Measurements from ENCODE around the gene RBM17.
"Not testable (repeated sequence)": the region's sequence is repeated elsewhere in the genome, so short reads cannot be mapped to it uniquely, and the experiment has no call there.

RBM17 gene

DNA sequence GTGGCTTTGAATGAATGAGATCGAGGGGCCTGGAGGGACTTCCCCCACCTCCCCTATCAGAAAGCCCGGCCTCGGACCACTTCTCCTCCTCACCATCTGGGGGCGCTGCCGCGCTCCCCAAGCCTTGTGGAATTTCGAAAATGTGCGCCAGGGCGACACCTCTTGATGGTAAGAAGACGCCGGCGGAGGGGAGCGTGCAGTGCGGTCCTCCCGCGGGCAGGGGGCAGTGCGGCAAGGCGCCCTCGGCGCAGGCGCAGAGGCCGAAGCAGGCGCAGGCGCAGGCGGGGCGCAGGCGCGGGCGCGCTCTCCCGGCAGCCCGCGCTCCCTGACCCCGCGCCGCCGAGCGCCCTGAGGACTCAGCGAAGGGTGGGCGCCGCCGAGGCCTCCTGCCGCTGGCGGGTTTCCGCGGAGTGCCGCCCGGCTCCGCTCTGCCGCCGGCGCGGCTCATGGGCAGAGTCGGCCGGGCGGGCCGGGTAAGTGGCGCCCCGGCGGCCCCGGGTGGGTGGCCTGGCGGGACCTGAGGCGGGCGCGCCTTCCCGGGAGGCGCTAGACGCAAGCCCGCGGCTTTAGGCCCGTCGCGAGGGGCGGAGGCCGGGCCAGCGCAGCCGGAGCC is at the start of gene RBM17:
Gene RBM17 (plus strand): TSS at position 314 of the 613 bp plus-strand sequence. CDS start 8,032 bp downstream, outside the sequence.
- peak; percentile 96 for DNase-seq (ENCODE audit: low spot score)

DNA sequence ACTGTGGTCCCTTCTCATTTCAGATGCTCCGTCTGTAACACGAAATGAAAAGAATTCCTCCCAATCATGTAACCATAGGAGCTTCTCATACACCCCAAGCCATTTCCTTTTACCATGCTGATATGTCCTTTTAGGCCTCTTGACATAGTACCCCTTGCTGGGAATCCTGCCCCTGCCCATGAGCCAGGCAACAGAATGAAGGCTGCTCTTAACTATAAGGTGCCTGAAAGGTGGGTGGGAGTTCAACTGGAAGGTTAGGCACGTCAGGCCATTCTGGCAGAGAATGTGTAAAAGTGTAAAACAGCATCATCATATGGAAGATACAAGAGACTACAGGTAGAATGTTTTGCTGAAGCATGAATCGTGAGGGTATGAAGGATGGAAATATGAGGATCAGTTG is 49.1 kb upstream of the RBM17 start:
- no peak for DNase-seq (ENCODE audit: low spot score)

GRCh38 chr10:6040205-6040604 is 48.6 kb upstream of the RBM17 start:
- no peak for DNase-seq (ENCODE audit: low spot score)

GRCh38 chr10:6043377-6043776 is 45.5 kb upstream of the RBM17 start:
- DNase-seq (ENCODE audit: low spot score) = not testable (repeated sequence)

- no peak for DNase-seq (ENCODE audit: low spot score)
Measured at GRCh38 chr10:6044060-6044459, 44.8 kb upstream of the RBM17 start.

- no peak for DNase-seq (ENCODE audit: low spot score)
Measured at GRCh38 chr10:6044751-6045313, 44.0 kb upstream of the RBM17 start.

DNA sequence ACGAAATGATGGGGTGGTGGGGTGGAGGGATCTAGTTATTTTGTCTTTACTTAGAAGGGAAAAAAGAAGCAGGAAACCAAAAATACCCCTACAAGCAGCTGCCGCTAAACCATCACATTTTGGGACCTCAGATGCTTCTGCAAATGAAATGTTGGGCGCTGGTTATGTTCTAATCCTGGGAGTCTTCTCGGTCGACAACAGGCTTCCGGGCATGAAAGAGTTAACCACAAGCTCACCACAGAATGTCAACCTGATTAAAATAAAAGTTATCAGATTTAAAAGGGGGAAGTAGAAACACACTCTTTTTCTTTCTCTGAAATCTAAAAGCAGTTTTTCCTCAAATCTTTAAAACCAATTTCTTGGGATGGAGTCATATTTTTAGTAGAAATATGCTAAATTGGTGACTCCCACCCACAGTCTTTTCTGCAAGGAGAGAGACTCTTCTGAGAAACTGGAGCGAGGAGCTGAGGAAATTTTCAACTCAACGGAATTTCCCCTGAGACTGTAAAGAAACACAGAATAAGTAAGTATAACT is 43.5 kb upstream of the RBM17 start:
- DNase-seq (ENCODE audit: low spot score) = no peak

- no peak for DNase-seq (ENCODE audit: low spot score)
Measured at GRCh38 chr10:6045878-6046772, 42.7 kb upstream of the RBM17 start.

DNA sequence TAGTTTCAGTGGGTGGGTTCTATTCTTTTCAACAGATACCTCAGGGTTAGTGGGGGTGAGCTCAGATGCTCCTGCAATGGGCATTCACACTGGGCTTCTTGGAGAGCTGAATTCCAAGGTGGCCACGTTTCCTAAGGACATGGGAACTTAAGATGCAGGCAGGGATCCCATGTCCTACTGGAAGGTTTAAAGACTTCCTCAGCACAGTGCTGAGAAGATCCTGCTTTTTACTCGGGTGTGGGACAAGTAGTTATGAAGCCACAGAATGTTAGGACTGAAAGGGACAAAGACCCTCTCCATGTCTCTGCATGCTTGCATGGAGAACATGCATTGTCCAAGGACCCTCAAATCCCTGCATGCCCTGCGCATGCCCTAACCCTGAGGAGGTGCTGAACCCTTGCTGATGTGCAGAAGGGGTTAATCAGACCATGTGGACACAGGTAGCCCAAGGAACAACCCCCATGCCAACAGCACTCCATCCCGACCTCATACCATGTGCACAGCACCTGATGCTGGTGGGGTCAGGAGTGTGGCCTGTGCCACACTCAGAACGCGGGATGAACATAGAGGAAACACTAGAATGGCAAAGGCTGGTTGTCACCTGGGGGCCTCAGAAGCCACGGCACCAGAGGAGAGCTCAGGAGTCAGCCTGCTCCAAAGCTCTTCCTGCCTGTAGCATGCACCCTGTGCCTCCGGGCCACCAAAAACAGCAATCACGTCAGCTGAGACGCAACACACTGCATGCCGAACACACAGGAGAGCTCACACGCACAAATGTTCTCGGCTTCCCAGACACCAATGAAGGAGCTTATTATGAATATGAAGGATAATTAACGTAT is 41.8 kb upstream of the RBM17 start:
- no peak for DNase-seq (ENCODE audit: low spot score)

- DNase-seq (ENCODE audit: low spot score) = no peak
Measured at GRCh38 chr10:6047847-6048246, 41.0 kb upstream of the RBM17 start.

DNA sequence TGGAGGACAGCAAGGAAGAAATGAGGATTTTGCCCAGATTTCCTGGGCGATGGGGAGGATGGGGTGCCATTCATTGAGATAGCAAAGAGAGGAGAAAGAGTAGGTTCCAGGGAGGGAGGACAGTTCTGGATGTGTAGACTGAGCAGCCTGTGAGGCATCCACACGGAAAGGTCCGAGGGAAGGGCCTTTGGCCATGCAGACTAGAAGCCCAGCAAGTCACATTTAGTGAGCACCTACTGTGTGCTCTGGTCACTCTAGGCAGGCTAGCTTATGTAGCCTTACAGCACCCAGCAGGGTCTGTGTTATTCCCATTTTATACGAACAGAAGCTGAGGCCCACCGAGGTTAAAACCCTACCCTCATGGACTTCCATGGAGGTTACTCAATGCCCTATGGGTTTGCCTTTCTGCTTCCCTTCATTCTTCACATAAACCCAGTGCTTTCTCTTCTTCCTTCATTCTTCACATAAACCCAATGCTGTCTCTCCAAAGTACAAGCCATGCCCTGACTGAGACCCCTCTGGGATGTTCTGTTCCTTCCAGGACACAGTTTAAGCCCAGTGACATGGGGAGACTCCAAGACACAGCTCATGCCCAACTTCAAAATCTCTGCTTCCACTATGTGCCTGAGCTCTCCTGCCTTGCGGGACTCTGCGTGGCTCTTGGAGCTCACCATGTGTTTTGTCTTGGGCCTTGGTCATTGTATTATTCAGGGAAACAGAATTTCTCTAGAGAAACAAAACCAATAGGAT is 40.4 kb upstream of the RBM17 start:
- DNase-seq (ENCODE audit: low spot score) = no peak

- no peak for DNase-seq (ENCODE audit: low spot score)
Measured at GRCh38 chr10:6049031-6049400, 39.8 kb upstream of the RBM17 start.

- peak; percentile 38 for DNase-seq (ENCODE audit: low spot score)
Measured at GRCh38 chr10:6050801-6051445, 37.9 kb upstream of the RBM17 start.

GRCh38 chr10:6052247-6053221 is 36.3 kb upstream of the RBM17 start:
- DNase-seq (ENCODE audit: low spot score) = no peak

- no peak for DNase-seq (ENCODE audit: low spot score)
Measured at GRCh38 chr10:6053303-6053702, 35.5 kb upstream of the RBM17 start.

GRCh38 chr10:6053816-6054631 is 34.8 kb upstream of the RBM17 start:
- DNase-seq (ENCODE audit: low spot score) = no peak

DNA sequence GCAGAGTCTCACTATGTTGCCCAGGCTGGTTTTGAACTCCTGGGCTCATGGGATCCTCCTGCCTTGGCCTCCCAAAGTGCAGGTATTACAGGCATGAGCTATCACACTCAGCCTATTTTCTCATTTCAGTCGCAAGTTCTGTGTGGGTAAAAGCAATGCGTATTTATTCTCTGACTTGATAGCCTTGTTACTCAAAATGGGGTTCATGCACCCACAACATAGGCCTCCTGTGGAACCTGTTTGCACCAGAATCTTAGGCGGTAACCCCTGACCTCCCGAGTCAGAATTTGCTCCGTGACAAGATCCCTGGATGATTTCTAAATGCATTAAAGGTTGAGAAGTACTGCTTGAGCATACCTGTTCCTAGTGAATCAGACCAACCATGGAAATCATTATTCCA is 34.0 kb upstream of the RBM17 start:
- DNase-seq (ENCODE audit: low spot score) = no peak

- no peak for DNase-seq (ENCODE audit: low spot score)
Measured at GRCh38 chr10:6055929-6056328, 32.9 kb upstream of the RBM17 start.

Data from pons (tissue), 1 donor.